Panc1 (cell line): ENCODE results near the gene PTPN1. TPM values are rescaled to one million over a fixed set of nuclear protein-coding genes. Genes with fewer than 3 reads are reported as not detected.

Experiments
- ATAC-seq: fragments of 200-7000 bp; cut with Tn5 transposase; 2 replicates; pipeline ENCODE4 v1.9.1; 2020; ENCODE audit warnings: mild to moderate bottlenecking, moderate library complexity
- BruUV-seq: library from RNA; stranded (reverse); fragments of 400-500 nt; replicated peaks from 2 replicates; lab custom pipeline; 2021; lab: Mats Ljungman, UMichigan
- CTCF ChIA-PET: fragments of 300-600 bp; sonication (Branson Sonifier 250); formaldehyde crosslinking; loops from one replicate; lab custom pipeline; 2022; ENCODE audit warnings: antibody characterized with exemption; lab: Charles Lee
- POLR2A ChIA-PET: fragments of 300-600 bp; sonication (Branson Sonifier 250); formaldehyde crosslinking; loops from one replicate; lab custom pipeline; 2022; ENCODE audit warnings: antibody characterized with exemption; lab: Charles Lee
- DNase-seq: peaks from one replicate; pipeline ENCODE4 v3.0.0-alpha.2; 2010; ENCODE audit warnings: low read depth, low spot score
- H3K27ac ChIP-seq: 2 replicates; pipeline ENCODE4 v1.5.1; 2011; ENCODE audit warnings: mild to moderate bottlenecking, low read length, inconsistent platforms
- H3K27me3 ChIP-seq: fragments of 200-500 bp; sonication (Bioruptor generic); 2 replicates; pipeline ENCODE4 v1.6.0; 2014; ENCODE audit warnings: low read length, inconsistent platforms; ENCODE audit not compliant: control insufficient read depth, insufficient read depth
- H3K36me3 ChIP-seq: fragments of 200-500 bp; sonication (Bioruptor generic); 2 replicates; pipeline ENCODE4 v1.5.1; 2014; ENCODE audit warnings: inconsistent platforms, mild to moderate bottlenecking, low read length, moderate library complexity; ENCODE audit not compliant: control insufficient read depth, insufficient read depth
- H3K4me1 ChIP-seq: 2 replicates; pipeline ENCODE4 v1.5.1; 2011; ENCODE audit warnings: inconsistent platforms, mild to moderate bottlenecking, low read length, moderate library complexity; ENCODE audit not compliant: control insufficient read depth, insufficient read depth
- H3K4me3 ChIP-seq, 2 experiments: 2 replicates each; pipeline ENCODE4 v1.5.1; 2011 to 2012; ENCODE audit warnings: low read depth in 2 of 2, low read length in 2 of 2, mild to moderate bottlenecking in 2 of 2, inconsistent platforms in 1 of 2, moderate library complexity in 1 of 2
- H3K9me3 ChIP-seq: fragments of 200-500 bp; sonication (Bioruptor generic); 2 replicates; pipeline ENCODE4 v1.5.1; 2014; ENCODE audit warnings: low read depth, mild to moderate bottlenecking, inconsistent platforms, low read length, moderate library complexity; ENCODE audit not compliant: control insufficient read depth, insufficient read depth
- POLR2AphosphoS5 ChIP-seq: IDR thresholded peaks from 2 replicates; pipeline ENCODE4 v1.6.1; 2012; ENCODE audit warnings: mild to moderate bottlenecking, low read depth, low read length, moderate library complexity
- SIN3A ChIP-seq: IDR thresholded peaks from 2 replicates; pipeline ENCODE4 v1.6.1; 2012; ENCODE audit warnings: low read depth, mild to moderate bottlenecking, low read length, moderate library complexity, borderline replicate concordance; ENCODE audit not compliant: insufficient read depth
- TCF7L2 ChIP-seq: IDR thresholded peaks from 2 replicates; pipeline ENCODE4 v1.6.1; 2011; ENCODE audit warnings: mild to moderate bottlenecking, low read depth, low read length, inconsistent platforms
- in situ Hi-C: cut with HindIII; loops from 2 replicates; pipeline ENCODE4 v1.10.0; 2016; ENCODE audit warnings: low sequenced_read_pairs, low pct_unique_long_range_greater_than_20kb
- intact Hi-C: fragments of 100-400 bp; cut with micrococcal nuclease; formaldehyde crosslinking; loops from one replicate; pipeline ENCODE4 v1.10.0; 2022; ENCODE audit not compliant: unreplicated experiment
- total RNA-seq: library from RNA; stranded (reverse); gene quantifications from one replicate; pipeline ENCODE4 v1.2.1, GENCODE V29; 2021; ENCODE audit not compliant: unreplicated experiment
- TF ChIP-seq, protein P1 (sequence below): fragments of 450-650 bp; IDR thresholded peaks from 2 replicates; pipeline ENCODE4 v1.5.1; 2017; ENCODE audit warnings: mild to moderate bottlenecking
- TF ChIP-seq, protein P2 (sequence below), 2 experiments: IDR thresholded peaks; 2 replicates each; pipeline ENCODE4 v1.6.1; 2011 to 2012; ENCODE audit warnings: low read depth in 2 of 2, control low read depth in 1 of 2, low read length in 1 of 2, mild to moderate bottlenecking in 1 of 2, moderate library complexity in 1 of 2; ENCODE audit not compliant: insufficient read depth in 1 of 2

Gene PTPN1
- total RNA-seq, 1 experiment from 2014 or later, result 42.2 TPM

DNA sequence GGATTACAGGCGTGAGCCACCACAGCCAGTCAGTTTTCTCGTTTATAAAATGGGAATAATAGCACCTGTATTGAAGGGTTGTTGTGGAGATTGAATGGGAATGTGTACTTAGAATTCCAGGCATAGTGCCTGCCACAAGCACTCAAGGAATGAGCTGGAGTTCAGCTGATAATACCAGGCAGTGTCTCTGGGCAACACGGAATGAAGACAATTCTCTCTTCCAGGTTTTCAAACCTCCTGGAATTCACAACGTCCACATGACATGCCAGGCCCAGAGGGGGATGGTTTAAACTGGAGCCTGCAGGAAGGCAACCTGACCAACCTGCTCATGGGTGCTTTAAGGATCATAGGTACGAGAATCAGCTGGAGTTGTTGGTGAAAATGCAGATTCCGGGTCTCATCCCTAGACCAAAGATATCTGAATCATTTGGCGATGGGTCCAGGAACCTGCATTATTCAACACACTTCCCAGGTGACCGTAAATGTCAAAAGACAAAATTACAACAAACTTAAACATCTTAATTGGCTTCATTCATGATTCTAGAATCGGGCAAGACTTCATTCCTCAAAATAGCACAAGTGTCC, 1.9 kb upstream of the PTPN1 start:
- intact Hi-C loops (no loop called here), in situ Hi-C loops (no loop called here)
- H3K27me3 ChIP-seq, result no peaks in the 10 kb centered on the region
- H3K27ac ChIP-seq, result peak overlapping the region; percentile 62
- no peaks in the 10 kb centered on the region for H3K9me3 ChIP-seq
- POLR2A ChIA-PET, result no interaction called here
- BruUV-seq, result no TSS peak
- ATAC-seq (no peak), DNase-seq (no peak)
- CTCF ChIA-PET, result no interaction called here
- peaks cover 32% of the 10 kb centered on the region for H3K4me1 ChIP-seq
- TF ChIP-seq SIN3A (no peak), TCF7L2 (no peak)
- H3K4me3 ChIP-seq, result no peak overlapping the region
- H3K36me3 ChIP-seq, result no peaks in the 10 kb centered on the region; the same call in 1 of the 2 replicates

DNA sequence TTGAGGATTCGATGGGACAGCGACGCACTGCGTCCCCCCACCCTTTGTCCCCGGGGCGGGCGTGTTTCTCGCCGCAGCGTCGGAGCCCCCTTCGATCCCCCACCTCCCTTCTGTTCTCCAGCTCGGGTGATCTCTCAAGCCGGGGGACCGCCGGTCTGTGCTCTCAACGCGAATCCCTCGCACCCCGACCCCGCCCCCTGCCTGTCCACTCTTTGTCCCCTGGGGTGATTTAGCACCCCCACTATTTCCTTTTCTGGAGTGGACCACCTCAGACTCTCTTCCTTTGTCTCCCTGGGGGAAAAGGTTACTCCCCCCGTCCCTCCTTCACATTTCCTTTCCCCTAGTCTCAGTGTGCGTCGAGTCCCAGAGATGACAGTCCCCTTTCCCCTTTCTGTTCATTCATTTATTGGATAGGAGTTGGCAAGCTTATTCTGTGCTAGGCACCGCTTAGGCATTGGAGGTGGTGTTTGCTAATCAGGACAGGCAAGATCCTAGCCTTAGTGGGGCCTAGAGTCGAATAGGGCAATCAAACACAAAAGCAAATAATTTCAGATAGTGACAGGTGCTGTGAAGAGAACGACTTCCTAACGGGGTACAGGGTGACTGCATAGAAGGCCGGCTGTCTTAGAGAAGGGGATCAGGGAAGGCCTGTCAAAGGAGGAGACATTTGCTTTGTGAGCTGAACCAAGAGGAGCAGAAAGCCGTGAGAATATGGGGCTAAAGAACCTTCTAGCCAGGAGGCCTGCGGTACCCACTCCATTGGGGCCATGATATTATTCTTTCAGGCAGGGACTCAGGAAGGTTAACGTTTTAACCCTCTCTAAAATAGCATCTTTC, 741 bp downstream of the PTPN1 start:
- in situ Hi-C loops (no loop called here), intact Hi-C loops (loop anchor here (10.0 kb wide), 1 partner anchor 64 kb away; no protein-coding TSS in a partner anchor)
- Histone ChIP-seq H3K4me3 (peak overlapping the region; percentile 66 to 90), H3K27ac (peak overlapping the region; percentile 75), H3K4me1 (peaks cover 45% of the 10 kb centered on the region), H3K27me3 (no peaks in the 10 kb centered on the region), H3K9me3 (no peaks in the 10 kb centered on the region), H3K36me3 (no peaks in the 10 kb centered on the region; the same call in 1 of the 2 replicates)
- no TSS peak for BruUV-seq
- CTCF ChIA-PET, result interaction anchor here (0.9 kb wide), 1 partner anchor 15 kb away, joined by 3 read pairs; no protein-coding TSS in a partner anchor
- POLR2A ChIA-PET, result no interaction called here
- TF ChIP-seq POLR2AphosphoS5 (no peak; the same call in 1 of the 2 replicates), SIN3A (no peak), TCF7L2 (no peak)
- TF ChIP-seq, protein P1, sequence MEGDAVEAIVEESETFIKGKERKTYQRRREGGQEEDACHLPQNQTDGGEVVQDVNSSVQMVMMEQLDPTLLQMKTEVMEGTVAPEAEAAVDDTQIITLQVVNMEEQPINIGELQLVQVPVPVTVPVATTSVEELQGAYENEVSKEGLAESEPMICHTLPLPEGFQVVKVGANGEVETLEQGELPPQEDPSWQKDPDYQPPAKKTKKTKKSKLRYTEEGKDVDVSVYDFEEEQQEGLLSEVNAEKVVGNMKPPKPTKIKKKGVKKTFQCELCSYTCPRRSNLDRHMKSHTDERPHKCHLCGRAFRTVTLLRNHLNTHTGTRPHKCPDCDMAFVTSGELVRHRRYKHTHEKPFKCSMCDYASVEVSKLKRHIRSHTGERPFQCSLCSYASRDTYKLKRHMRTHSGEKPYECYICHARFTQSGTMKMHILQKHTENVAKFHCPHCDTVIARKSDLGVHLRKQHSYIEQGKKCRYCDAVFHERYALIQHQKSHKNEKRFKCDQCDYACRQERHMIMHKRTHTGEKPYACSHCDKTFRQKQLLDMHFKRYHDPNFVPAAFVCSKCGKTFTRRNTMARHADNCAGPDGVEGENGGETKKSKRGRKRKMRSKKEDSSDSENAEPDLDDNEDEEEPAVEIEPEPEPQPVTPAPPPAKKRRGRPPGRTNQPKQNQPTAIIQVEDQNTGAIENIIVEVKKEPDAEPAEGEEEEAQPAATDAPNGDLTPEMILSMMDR, result no peak
- TF ChIP-seq, protein P2, sequence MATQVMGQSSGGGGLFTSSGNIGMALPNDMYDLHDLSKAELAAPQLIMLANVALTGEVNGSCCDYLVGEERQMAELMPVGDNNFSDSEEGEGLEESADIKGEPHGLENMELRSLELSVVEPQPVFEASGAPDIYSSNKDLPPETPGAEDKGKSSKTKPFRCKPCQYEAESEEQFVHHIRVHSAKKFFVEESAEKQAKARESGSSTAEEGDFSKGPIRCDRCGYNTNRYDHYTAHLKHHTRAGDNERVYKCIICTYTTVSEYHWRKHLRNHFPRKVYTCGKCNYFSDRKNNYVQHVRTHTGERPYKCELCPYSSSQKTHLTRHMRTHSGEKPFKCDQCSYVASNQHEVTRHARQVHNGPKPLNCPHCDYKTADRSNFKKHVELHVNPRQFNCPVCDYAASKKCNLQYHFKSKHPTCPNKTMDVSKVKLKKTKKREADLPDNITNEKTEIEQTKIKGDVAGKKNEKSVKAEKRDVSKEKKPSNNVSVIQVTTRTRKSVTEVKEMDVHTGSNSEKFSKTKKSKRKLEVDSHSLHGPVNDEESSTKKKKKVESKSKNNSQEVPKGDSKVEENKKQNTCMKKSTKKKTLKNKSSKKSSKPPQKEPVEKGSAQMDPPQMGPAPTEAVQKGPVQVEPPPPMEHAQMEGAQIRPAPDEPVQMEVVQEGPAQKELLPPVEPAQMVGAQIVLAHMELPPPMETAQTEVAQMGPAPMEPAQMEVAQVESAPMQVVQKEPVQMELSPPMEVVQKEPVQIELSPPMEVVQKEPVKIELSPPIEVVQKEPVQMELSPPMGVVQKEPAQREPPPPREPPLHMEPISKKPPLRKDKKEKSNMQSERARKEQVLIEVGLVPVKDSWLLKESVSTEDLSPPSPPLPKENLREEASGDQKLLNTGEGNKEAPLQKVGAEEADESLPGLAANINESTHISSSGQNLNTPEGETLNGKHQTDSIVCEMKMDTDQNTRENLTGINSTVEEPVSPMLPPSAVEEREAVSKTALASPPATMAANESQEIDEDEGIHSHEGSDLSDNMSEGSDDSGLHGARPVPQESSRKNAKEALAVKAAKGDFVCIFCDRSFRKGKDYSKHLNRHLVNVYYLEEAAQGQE (IDR thresholded peaks at IDR 0.05; ENCODE audit: insufficient read depth in 1 of 2, low read depth in 2 of 2, low read length in 1 of 2), result no peak
- ATAC-seq (peak; percentile 0; the same call in 1 of the 2 replicates), DNase-seq (no peak)
